ENCODE results near the gene ADGRF4.

Gene ADGRF4

GRCh38 chr6:47700596-47700995, 2.2 kb downstream of the ADGRF4 start:
- no peak for DNase-seq (ENCODE audit: low read depth)
- TF ChIP-seq CTCF (IDR thresholded peaks at IDR 0.05; ENCODE audit: low read length, missing control alignments), result no peak
- H3K4me3 ChIP-seq (replicated peaks; ENCODE audit: low read depth, low read length), result no peak overlapping the region

DNA sequence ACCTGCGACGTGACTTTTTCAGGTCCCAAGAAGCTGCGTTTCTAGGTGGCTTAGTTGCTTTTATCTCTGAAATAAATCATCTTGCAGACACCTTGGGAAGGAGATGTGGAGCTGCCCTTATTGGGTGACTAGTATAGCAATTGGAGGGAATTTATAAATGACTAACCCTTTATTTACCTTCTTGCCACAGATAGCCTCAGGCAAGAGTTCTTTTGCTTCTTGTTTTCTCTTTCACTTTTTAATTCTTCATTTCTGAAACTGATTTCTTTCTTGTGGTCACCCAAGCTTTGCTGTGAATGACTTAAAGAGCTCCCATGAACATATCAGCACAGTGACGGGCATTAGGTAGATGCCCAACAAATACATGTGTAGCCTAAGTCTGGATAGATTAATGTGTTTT, 3.0 kb downstream of the ADGRF4 start:
- DNase-seq (ENCODE audit: low read depth), result no peak
- H3K4me3 ChIP-seq (replicated peaks; ENCODE audit: low read depth, low read length), result no peak overlapping the region
- TF ChIP-seq CTCF (IDR thresholded peaks at IDR 0.05; ENCODE audit: low read length, missing control alignments), result no peak

GRCh38 chr6:47709160-47709559, 10.8 kb downstream of the ADGRF4 start:
- no peak overlapping the region for H3K4me3 ChIP-seq (replicated peaks; ENCODE audit: low read depth, low read length)
- no peak for TF ChIP-seq CTCF (IDR thresholded peaks at IDR 0.05; ENCODE audit: low read length, missing control alignments)
- DNase-seq (ENCODE audit: low read depth), result no peak

DNA sequence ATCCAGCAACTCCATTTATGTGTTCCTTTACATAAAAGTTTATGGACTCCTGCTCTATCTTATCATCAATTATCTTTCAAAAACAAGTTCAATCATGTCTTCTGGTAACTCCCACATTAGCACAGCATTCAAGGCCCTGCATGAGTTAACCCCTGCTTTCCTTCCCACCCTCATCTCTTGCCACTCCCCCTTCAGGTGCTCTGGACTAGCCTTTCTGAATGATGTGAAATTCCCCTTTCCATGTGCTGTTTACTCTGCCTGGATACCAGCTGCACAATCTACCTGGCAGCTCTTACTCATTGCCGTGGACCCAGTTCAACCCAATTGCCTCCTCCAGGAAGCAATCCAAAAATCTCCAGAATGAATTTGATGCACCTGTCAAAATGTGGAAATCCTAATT, 11.9 kb downstream of the ADGRF4 start:
- no peak for TF ChIP-seq CTCF (IDR thresholded peaks at IDR 0.05; ENCODE audit: low read length, missing control alignments)
- no peak for DNase-seq (ENCODE audit: low read depth)
- H3K4me3 ChIP-seq (replicated peaks; ENCODE audit: low read depth, low read length), result no peak overlapping the region

- no peak overlapping the region for H3K4me3 ChIP-seq (replicated peaks; ENCODE audit: low read depth, low read length)
- no peak for TF ChIP-seq CTCF (IDR thresholded peaks at IDR 0.05; ENCODE audit: low read length, missing control alignments)
- no peak for DNase-seq (ENCODE audit: low read depth)
These were observed 14.8 kb downstream of the ADGRF4 start for GRCh38 chr6:47713200-47713599.

DNA sequence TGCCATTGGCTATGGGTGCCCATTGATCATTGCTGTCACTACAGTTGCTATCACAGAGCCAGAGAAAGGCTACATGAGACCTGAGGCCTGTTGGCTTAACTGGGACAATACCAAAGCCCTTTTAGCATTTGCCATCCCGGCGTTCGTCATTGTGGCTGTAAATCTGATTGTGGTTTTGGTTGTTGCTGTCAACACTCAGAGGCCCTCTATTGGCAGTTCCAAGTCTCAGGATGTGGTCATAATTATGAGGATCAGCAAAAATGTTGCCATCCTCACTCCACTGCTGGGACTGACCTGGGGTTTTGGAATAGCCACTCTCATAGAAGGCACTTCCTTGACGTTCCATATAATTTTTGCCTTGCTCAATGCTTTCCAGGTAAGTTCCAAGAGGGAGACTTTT, 16.4 kb downstream of the ADGRF4 start:
- DNase-seq (ENCODE audit: low read depth), result no peak
- TF ChIP-seq CTCF (IDR thresholded peaks at IDR 0.05; ENCODE audit: low read length, missing control alignments), result no peak
- no peak overlapping the region for H3K4me3 ChIP-seq (replicated peaks; ENCODE audit: low read depth, low read length)

GRCh38 chr6:47715782-47716181, 17.4 kb downstream of the ADGRF4 start:
- no peak for DNase-seq (ENCODE audit: low read depth)
- no peak for TF ChIP-seq CTCF (IDR thresholded peaks at IDR 0.05; ENCODE audit: low read length, missing control alignments)
- no peak overlapping the region for H3K4me3 ChIP-seq (replicated peaks; ENCODE audit: low read depth, low read length)

All from fibroblast of pulmonary artery (primary cell).